Measurements from ENCODE around the gene SOX2. TPM values are rescaled to one million over a fixed set of nuclear protein-coding genes. Genes with fewer than 3 reads are reported as not detected.

SOX2 gene
- total RNA-seq, 1 experiment from 2014 or later = 0.39 TPM

DNA sequence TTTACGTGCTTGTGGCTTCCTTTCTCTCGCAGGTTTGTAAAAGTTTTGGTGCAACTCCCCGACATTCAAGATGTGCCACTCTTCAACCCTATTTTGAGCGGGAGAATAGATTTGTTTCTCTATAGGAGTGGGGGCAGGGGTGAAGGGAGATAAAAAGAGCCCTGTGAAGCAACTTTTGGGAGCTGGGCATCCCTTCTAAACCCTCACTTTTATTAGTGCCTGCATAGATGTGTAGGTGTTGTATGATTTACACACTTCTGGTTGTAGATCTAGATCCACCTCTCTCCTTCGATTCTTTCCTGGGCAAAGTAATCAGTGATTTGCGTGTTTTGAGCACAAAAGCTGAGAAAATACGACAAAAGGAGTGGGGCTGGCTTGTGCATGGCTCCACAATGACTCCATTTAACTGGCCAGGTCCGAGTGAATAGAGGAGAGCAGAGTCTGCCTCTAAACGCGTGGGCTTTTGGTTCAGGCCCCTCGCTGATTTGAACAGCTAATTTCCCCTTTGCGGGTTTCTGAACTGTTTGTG, 17.7 kb downstream of the SOX2 start:
- Histone ChIP-seq H3K27ac (ENCODE audit: low read length) (no peak overlapping the region), H3K36me3 (ENCODE audit: control insufficient read depth, insufficient read depth, low read length) (no peaks in the 10 kb centered on the region), H3K4me1 (ENCODE audit: control insufficient read depth, insufficient read depth, low read length) (no peaks in the 10 kb centered on the region), H3K27me3 (ENCODE audit: control insufficient read depth, insufficient read depth, low read length) (peaks cover 28% of the 10 kb centered on the region), H3K9me3 (ENCODE audit: control insufficient read depth, insufficient read depth, low read depth, low read length) (no peaks in the 10 kb centered on the region), H3K4me3 (ENCODE audit: low read depth in 2 of 2, low read length in 2 of 2) (no peak overlapping the region)
- POLR2A ChIA-PET = no interaction called here
- TF ChIP-seq SIN3A (IDR thresholded peaks at IDR 0.05; ENCODE audit: borderline replicate concordance, insufficient read depth, low read depth, low read length) (no peak), POLR2AphosphoS5 (IDR thresholded peaks at IDR 0.05; ENCODE audit: low read depth, low read length) (no peak), TCF7L2 (IDR thresholded peaks at IDR 0.05; ENCODE audit: low read depth, low read length) (no peak)
- TF ChIP-seq, protein P1, sequence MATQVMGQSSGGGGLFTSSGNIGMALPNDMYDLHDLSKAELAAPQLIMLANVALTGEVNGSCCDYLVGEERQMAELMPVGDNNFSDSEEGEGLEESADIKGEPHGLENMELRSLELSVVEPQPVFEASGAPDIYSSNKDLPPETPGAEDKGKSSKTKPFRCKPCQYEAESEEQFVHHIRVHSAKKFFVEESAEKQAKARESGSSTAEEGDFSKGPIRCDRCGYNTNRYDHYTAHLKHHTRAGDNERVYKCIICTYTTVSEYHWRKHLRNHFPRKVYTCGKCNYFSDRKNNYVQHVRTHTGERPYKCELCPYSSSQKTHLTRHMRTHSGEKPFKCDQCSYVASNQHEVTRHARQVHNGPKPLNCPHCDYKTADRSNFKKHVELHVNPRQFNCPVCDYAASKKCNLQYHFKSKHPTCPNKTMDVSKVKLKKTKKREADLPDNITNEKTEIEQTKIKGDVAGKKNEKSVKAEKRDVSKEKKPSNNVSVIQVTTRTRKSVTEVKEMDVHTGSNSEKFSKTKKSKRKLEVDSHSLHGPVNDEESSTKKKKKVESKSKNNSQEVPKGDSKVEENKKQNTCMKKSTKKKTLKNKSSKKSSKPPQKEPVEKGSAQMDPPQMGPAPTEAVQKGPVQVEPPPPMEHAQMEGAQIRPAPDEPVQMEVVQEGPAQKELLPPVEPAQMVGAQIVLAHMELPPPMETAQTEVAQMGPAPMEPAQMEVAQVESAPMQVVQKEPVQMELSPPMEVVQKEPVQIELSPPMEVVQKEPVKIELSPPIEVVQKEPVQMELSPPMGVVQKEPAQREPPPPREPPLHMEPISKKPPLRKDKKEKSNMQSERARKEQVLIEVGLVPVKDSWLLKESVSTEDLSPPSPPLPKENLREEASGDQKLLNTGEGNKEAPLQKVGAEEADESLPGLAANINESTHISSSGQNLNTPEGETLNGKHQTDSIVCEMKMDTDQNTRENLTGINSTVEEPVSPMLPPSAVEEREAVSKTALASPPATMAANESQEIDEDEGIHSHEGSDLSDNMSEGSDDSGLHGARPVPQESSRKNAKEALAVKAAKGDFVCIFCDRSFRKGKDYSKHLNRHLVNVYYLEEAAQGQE (IDR thresholded peaks at IDR 0.05; ENCODE audit: insufficient read depth in 1 of 2, low read depth in 2 of 2, low read length in 1 of 2) = no peak
- TF ChIP-seq, protein P2, sequence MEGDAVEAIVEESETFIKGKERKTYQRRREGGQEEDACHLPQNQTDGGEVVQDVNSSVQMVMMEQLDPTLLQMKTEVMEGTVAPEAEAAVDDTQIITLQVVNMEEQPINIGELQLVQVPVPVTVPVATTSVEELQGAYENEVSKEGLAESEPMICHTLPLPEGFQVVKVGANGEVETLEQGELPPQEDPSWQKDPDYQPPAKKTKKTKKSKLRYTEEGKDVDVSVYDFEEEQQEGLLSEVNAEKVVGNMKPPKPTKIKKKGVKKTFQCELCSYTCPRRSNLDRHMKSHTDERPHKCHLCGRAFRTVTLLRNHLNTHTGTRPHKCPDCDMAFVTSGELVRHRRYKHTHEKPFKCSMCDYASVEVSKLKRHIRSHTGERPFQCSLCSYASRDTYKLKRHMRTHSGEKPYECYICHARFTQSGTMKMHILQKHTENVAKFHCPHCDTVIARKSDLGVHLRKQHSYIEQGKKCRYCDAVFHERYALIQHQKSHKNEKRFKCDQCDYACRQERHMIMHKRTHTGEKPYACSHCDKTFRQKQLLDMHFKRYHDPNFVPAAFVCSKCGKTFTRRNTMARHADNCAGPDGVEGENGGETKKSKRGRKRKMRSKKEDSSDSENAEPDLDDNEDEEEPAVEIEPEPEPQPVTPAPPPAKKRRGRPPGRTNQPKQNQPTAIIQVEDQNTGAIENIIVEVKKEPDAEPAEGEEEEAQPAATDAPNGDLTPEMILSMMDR (IDR thresholded peaks at IDR 0.05) = no peak
- intact Hi-C loops (cut with micrococcal nuclease; ENCODE audit: unreplicated experiment) (no loop called here), in situ Hi-C loops (cut with HindIII; ENCODE audit: low pct_unique_long_range_greater_than_20kb, low sequenced_read_pairs) (no loop called here)
- DNase-seq (ENCODE audit: low read depth, low spot score) = no peak
- CTCF ChIA-PET = no interaction called here
- BruUV-seq (replicated peaks) = no TSS peak
- ATAC-seq = no peak

DNA sequence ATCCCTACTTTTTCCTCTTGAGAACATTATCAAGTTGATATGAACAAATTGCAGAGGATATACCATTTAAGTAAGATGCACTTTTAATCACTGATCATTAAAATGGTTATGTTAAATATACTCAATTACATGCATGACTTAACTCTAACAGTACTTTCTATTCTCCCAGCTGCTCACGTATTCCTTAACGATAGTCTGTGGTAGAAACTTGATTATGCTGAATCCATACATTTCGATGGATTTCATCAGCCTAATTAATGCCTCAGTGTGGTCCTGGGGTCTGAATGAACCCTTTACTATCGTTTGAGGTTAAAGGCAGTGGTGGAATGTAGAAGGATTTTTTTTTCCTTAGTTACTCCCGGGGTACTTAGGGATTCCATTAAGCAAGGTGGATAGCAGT, 18.6 kb downstream of the SOX2 start:
- DNase-seq (ENCODE audit: low read depth, low spot score) (no peak), ATAC-seq (no peak)
- no TSS peak for BruUV-seq (replicated peaks)
- H3K4me1 ChIP-seq (ENCODE audit: control insufficient read depth, insufficient read depth, low read length) = no peaks in the 10 kb centered on the region
- H3K27ac ChIP-seq (ENCODE audit: low read length) = no peak overlapping the region
- POLR2A ChIA-PET = no interaction called here
- no peak overlapping the region for H3K4me3 ChIP-seq (ENCODE audit: low read depth in 2 of 2, low read length in 2 of 2)
- CTCF ChIA-PET = no interaction called here
- no peaks in the 10 kb centered on the region for H3K9me3 ChIP-seq (ENCODE audit: control insufficient read depth, insufficient read depth, low read depth, low read length)
- intact Hi-C loops (cut with micrococcal nuclease; ENCODE audit: unreplicated experiment) (no loop called here), in situ Hi-C loops (cut with HindIII; ENCODE audit: low pct_unique_long_range_greater_than_20kb, low sequenced_read_pairs) (no loop called here)
- peaks cover 28% of the 10 kb centered on the region for H3K27me3 ChIP-seq (ENCODE audit: control insufficient read depth, insufficient read depth, low read length)
- TF ChIP-seq, protein P2 (IDR thresholded peaks at IDR 0.05) = no peak
- no peak for TF ChIP-seq POLR2AphosphoS5 (IDR thresholded peaks at IDR 0.05; ENCODE audit: low read depth, low read length)
- TF ChIP-seq, protein P1 (IDR thresholded peaks at IDR 0.05; ENCODE audit: insufficient read depth in 1 of 2, low read depth in 2 of 2, low read length in 1 of 2) = no peak
- TF ChIP-seq TCF7L2 (IDR thresholded peaks at IDR 0.05; ENCODE audit: low read depth, low read length) = no peak
- no peak for TF ChIP-seq SIN3A (IDR thresholded peaks at IDR 0.05; ENCODE audit: borderline replicate concordance, insufficient read depth, low read depth, low read length)
- no peaks in the 10 kb centered on the region for H3K36me3 ChIP-seq (ENCODE audit: control insufficient read depth, insufficient read depth, low read length)
